ENCODE results near the gene MECP2. TPM values are rescaled to one million over a fixed set of nuclear protein-coding genes. Genes with fewer than 3 reads are reported as not detected.

Gene MECP2
- total and polyA plus RNA-seq, 2 of the 13 experiments (the other 11 are each of a cell fraction or from before 2014, with no cell fraction given), result 7.9 to 18.1 TPM

DNA sequence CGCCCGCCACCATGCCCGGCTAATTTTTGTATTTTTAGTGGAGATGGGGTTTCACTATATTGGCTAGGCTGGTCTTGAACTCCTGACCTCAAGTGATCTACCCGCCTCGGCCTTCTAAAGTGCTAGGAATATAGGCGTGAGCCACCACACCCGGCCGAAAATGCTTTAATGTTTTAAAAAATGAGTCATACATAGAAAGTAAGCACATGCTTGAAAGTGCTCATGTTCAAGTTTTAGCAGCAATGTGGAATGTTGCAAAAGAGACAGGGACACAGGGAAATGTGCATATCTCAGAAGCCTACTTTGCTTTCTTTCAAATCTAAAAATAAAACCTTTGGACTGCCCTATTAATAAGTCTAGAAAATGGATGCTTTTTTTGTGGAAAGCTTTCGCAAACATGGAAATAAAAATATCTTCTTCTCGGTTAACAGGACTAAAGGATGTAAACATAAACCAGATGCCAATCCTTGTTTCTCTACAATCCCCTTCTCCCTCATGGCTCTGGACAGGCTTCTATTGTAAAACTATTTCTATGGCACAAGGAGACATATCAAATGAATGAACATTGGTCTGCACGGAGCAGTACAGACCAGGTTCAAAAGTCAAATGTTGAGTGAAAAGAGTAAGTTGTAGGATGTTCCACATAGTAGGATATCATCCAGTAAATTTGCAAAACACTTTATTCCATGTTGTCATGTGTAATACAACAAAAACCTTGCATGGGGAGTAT lies 15.0 kb downstream of the MECP2 start:
- CTCF ChIA-PET (ENCODE audit: low intra/inter-chr PET ratio, low total read pairs), result no interaction called here
- no peaks in the 10 kb centered on the region for H3K27me3 ChIP-seq (ENCODE audit: control insufficient read depth in 1 of 2, insufficient read depth in 2 of 2, low read length in 2 of 2)
- no TSS peak for BruUV-seq (replicated peaks)
- peaks cover 49% of the 10 kb centered on the region for H3K79me2 ChIP-seq (ENCODE audit: insufficient read depth, low read length)
- no peak overlapping the region for H3K27ac ChIP-seq (ENCODE audit: extremely low read length, insufficient read depth, low read length)
- intact Hi-C loops (cut with micrococcal nuclease; ENCODE audit: unreplicated experiment) (no loop called here), in situ Hi-C loops (cut with HindIII; ENCODE audit: extremely low pct_ligation_motif_present, low pct_unique_long_range_greater_than_20kb) (no loop called here)
- DNase-seq (ENCODE audit: low spot score) (no peak), ATAC-seq (no peak), FAIRE-seq (no peak)
- POLR2A ChIA-PET, result no interaction called here
- 84% methylated on average over 11 of the region's 11 CpGs for WGBS (ENCODE audit: low lambda C conversion rate)
- peaks cover 1 to 3% of the 10 kb centered on the region in 2 experiments; a peak in 1 of 5 replicates for H3K36me3 ChIP-seq (replicated peaks in 1 of 2; ENCODE audit: control insufficient read depth in 1 of 2, insufficient read depth in 2 of 2, low read length in 2 of 2)
- no peak overlapping the region for H3K9ac ChIP-seq (ENCODE audit: insufficient read depth, low read depth, low read length)
- no peak overlapping the region for H3K4me3 ChIP-seq (replicated peaks in 1 of 3; ENCODE audit: insufficient read depth in 1 of 3, low read depth in 2 of 3, low read length in 3 of 3)
- H3K4me2 ChIP-seq (ENCODE audit: low read depth, low read length), result no peak overlapping the region
- H2AFZ ChIP-seq (ENCODE audit: low read length), result no peak overlapping the region
- 0 out of 2 replicates have a peak, but pooled peaks cover 11% of the 10 kb centered on the region for H4K20me1 ChIP-seq (ENCODE audit: insufficient read depth, low read length)
- TF ChIP-seq, protein P1, sequence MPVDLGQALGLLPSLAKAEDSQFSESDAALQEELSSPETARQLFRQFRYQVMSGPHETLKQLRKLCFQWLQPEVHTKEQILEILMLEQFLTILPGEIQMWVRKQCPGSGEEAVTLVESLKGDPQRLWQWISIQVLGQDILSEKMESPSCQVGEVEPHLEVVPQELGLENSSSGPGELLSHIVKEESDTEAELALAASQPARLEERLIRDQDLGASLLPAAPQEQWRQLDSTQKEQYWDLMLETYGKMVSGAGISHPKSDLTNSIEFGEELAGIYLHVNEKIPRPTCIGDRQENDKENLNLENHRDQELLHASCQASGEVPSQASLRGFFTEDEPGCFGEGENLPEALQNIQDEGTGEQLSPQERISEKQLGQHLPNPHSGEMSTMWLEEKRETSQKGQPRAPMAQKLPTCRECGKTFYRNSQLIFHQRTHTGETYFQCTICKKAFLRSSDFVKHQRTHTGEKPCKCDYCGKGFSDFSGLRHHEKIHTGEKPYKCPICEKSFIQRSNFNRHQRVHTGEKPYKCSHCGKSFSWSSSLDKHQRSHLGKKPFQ (CRISPR knock-in tag; IDR thresholded peaks at IDR 0.05; ENCODE audit: insufficient replicate concordance), result no peak
- TF ChIP-seq, protein P2, sequence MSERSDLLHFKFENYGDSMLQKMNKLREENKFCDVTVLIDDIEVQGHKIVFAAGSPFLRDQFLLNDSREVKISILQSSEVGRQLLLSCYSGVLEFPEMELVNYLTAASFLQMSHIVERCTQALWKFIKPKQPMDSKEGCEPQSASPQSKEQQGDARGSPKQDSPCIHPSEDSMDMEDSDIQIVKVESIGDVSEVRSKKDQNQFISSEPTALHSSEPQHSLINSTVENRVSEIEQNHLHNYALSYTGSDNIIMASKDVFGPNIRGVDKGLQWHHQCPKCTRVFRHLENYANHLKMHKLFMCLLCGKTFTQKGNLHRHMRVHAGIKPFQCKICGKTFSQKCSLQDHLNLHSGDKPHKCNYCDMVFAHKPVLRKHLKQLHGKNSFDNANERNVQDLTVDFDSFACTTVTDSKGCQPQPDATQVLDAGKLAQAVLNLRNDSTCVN (CRISPR knock-in tag; IDR thresholded peaks at IDR 0.05; ENCODE audit: borderline replicate concordance), result no peak
- no peak for TF ChIP-seq ZNF761 (CRISPR knock-in tag; conservative IDR thresholded peaks at IDR 0.05)
- TF ChIP-seq ZNF253 (CRISPR knock-in tag; IDR thresholded peaks at IDR 0.05; ENCODE audit: borderline replicate concordance), result no peak
- no peak for TF ChIP-seq ZNF501 (CRISPR knock-in tag; IDR thresholded peaks at IDR 0.05)
- no peak for TF ChIP-seq ZNF557 (CRISPR knock-in tag; IDR thresholded peaks at IDR 0.05)
- no peak for TF ChIP-seq CBX5 (CRISPR knock-in tag; IDR thresholded peaks at IDR 0.05; ENCODE audit: borderline replicate concordance)
- no peak for TF ChIP-seq BHLHE40 (IDR thresholded peaks at IDR 0.05; ENCODE audit: low read length)
- TF ChIP-seq ZEB1 (IDR thresholded peaks at IDR 0.05; ENCODE audit: insufficient replicate concordance, low read depth), result no peak
- no peak for TF ChIP-seq PHF21A (CRISPR knock-in tag; IDR thresholded peaks at IDR 0.05)
- no peaks in the 10 kb centered on the region for H3K9me3 ChIP-seq (ENCODE audit: low read length)
- H3K4me1 ChIP-seq (ENCODE audit: insufficient read depth, low read length), result peaks cover 13% of the 10 kb centered on the region
